H54 (cell line): ENCODE results near the gene CDC34.

Experiments
- DNase-seq: peaks from one replicate; pipeline ENCODE4 v3.0.0; 2011; ENCODE audit warnings: low spot score, mixed read lengths; ENCODE audit not compliant: insufficient read length
- FAIRE-seq: peaks from 3 replicates; lab custom pipeline; 2011; peaks lifted over from hg19 to GRCh38; lab: Jason Lieb, UNC
- POLR2A ChIP-seq: IDR thresholded peaks from 2 replicates; pipeline ENCODE4 v1.6.1; 2011; ENCODE audit warnings: low read depth, mild to moderate bottlenecking, low read length

CDC34 gene

DNA sequence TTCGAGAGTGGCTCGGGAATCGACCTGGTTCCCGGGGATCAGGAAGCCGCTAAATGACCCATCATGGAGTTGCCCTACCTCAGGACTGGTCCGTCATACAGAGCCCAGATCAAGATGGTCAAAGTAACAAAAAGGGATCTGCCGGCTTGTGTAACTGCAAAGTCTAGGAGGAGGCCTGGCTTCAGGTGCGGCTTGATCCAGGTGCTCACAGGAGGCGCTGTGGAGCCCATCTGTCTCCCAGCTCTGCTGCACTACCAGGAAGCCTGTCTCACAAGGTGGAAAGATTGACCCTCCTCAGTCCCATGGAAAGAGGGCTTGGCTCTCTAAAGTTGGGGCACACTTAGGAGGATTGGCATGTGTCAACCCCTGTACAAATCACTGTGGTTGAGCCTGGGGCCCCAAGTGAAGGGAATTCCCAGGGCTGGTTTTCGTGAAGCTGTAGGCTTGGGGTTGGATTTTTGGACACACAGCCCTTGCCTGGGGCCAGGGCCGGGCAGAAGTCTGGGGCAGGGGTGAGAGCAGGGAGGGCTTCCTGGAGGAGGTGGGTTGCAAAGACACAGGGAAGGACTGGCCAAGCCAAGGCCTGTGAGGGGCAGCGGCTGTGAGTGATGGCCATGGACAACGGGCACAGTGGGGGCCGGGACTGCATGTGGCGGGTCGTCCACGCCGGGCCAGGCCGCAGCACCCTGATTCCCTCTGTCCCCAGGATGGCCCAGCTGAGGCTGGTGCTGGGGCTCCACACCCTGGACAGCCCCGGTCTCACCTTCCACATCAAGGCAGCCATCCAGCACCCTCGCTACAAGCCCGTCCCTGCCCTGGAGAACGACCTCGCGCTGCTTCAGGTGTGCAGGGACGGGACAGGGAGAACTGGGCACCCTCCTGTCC lies 16.5 kb downstream of the CDC34 start:
- TF ChIP-seq POLR2A = no peak
- no peak for DNase-seq
- no peak for FAIRE-seq

DNA sequence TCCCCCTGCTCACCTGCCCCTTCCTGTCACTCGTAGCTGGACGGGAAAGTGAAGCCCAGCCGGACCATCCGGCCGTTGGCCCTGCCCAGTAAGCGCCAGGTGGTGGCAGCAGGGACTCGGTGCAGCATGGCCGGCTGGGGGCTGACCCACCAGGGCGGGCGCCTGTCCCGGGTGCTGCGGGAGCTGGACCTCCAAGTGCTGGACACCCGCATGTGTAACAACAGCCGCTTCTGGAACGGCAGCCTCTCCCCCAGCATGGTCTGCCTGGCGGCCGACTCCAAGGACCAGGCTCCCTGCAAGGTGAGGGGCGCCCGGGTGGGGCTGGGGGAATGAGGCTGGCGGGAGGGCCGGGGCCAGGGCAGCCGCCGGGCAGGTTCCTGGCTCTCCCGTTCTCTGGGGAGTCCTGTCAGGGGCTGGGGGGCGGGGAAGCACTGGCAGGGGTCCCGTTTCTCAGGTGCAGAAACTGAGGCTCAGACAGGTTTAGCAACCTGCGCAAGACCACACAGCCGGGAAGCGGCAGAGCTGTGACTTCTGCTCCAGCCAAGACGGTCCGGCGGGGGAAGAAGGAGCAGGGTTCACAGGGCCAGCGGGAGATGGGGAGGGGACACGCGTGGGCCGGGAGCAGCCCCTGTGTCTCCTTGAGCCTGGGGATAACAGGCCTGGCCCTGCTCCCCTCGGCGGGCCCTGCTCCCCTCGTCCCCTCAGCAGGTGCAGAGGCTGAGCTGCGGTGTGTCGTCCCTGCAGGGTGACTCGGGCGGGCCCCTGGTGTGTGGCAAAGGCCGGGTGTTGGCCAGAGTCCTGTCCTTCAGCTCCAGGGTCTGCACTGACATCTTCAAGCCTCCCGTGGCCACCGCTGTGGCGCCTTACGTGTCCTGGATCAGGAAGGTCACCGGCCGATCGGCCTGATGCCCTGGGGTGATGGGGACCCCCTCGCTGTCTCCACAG lies 17.6 kb downstream of the CDC34 start:
- no peak for TF ChIP-seq POLR2A
- FAIRE-seq (no peak), DNase-seq (no peak)

DNA sequence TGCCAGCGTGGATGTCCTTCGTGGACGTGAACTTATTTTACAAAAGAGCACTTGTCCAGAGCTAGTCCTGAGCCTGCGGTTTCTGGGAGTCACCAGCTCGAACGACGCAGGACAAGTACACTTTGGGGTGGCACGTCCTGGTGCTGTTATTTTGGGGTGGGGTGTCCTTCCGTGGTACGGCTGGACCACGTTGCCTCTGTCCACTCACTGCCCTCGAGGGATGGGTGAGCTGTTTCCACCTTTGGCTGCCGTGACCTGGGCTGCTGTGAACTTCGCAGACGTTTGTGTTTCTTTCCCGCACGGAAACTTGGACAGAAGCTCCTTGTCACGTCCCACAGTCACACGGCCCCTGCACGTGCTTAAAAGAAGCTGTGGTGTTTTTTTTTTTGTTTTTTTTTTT lies 23.3 kb downstream of the CDC34 start:
- no peak for FAIRE-seq
- no peak for DNase-seq
- no peak for TF ChIP-seq POLR2A

DNA sequence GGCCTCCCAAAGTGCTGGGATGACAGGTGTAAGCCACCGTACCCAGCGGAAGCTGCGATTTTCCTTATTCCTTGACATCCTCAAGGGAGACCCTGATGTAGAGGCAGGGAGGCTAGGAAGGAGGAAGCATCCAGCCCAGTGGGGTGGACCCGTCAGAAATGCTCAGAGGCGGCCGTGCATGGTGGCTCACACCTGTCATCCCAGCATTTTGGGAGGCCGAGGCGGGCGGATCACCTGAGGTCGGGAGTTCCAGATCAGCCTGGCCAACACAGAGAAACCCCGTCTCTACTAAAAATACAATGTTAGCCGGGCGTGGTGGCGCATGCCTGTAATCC lies 23.9 kb downstream of the CDC34 start:
- FAIRE-seq (no peak), DNase-seq (no peak)
- no peak for TF ChIP-seq POLR2A

DNA sequence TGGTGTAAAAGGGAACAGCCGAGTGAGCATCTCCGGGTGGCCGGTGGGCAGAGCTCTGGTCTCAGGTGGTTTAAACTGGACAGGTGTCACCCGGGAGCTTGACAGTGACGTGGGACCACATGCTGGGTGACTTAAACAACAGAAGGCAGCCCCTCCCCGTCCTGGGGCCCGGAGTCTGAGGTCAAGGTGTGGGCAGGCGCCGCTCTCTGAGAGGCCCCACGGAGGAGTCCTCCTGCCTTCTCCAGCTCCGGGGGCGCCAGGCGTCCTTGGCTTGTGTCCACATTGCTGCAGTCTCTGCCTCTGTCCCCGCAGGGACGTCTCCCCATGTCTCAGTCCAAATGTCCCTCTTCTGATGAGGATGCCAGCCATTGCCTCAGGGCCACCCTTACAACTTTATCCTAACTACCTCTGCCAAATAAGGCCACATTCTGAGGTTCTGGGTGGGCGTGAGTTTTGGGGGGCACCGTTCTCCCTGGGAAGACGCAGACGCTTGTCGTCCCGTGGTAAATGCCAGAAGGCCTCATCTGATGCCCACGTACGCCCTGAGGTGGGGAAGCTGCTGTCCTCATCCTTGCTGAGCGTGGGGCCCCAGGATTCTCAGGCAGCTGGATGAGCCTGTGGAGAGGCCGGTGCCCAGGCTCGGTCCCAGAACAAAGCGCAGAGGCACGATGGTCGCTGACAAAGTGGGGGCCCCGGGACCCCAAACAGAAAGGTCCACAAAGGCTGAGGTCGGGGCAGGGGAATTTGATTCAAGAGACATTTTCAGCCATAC lies 25.2 kb downstream of the CDC34 start:
- DNase-seq (no peak), FAIRE-seq (no peak)
- no peak for TF ChIP-seq POLR2A

DNA sequence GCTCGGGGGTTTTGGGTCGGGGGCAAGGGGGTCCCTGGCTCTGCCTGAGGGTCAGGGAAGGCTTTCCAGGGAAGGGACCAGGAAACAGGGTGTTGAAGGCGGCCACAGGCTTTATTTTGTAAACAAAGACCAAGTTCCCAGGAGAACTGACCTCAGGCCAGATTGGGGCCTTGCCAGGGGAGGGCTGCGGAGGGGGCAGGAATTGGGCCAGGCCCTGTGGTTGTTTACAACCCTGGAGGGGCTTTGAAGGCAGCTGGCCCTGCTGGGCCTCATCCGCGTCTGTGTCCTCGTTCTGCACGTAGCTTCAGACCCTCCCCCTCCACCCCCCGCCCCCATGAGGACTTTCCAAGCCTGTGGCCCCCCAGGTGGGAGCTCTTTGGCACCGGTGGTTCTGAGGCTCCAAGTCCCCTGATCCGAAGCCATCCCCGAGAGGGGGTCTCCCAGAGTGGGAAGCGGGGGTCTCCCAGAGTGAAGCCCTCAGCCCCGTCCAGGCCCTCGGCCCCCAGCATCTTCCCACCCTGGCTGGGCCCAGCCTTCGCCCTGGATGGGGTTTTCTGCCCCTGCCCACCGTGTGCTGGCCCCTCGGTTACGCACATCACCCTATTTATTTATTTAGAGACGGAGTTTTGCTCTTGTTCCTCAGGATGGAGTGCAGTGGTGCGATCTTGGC lies 27.3 kb downstream of the CDC34 start:
- DNase-seq = no peak
- FAIRE-seq = no peak
- TF ChIP-seq POLR2A = no peak

DNA sequence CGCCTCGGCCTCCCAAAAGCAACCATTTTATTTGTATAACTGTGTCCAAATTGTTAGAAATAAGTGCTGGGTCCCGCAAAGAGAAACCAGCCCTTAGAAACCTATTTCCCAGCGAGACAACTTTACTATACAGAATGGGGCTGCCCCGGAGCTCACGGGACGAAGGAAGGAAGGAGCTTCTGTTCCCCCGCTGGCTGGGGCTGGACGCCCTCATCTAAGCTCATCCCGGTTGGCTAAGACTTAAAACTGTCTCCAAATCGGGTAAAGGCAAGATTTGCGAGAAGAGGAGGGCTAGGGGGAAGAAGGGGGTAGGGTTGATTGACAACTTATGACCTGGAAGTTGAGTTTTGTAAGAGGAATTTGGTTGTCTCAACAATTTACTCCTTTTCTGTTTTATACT lies 28.6 kb downstream of the CDC34 start:
- FAIRE-seq (no peak), DNase-seq (no peak)
- no peak for TF ChIP-seq POLR2A

DNA sequence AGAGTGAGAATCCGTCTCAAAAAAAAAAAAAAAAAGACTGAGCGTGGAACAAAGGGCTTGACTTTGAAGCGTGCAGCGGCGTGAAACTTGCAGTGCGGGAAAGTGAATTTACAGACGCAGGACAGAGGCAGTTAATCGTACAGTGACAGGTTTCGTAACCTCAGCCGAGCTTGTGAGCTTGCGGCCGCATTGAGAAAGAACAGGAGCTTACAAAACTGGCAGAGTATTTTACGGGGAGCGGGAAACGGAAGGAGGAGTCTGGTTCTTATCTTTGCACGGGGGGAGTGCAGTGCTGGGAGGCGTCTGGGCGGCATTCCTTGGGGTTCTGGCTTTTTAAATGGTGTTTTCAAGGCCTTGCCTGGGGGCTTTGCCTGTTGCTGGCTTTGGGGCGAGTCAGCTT lies 34.8 kb downstream of the CDC34 start:
- FAIRE-seq = no peak
- no peak for DNase-seq
- TF ChIP-seq POLR2A = no peak

DNA sequence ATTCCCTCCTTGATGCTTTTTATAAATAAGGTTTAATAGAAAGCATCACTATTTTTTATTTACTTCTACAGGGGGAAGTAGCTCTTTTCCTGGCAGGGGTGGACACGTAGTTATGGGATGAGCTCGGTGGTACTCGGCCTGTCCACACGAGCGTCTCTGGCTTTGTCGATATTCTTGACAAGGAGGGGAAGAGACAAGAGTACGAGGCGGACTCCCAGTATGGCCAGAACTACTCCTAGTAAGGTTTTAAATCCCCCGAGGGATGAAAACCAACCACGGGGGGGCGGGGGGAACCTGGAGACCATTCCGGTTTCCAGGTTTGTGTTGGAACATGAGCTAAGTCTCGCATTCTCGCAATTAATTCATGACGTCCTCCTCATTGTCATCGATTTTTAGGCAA lies 35.3 kb downstream of the CDC34 start:
- FAIRE-seq (no peak), DNase-seq (no peak)
- no peak for TF ChIP-seq POLR2A

DNA sequence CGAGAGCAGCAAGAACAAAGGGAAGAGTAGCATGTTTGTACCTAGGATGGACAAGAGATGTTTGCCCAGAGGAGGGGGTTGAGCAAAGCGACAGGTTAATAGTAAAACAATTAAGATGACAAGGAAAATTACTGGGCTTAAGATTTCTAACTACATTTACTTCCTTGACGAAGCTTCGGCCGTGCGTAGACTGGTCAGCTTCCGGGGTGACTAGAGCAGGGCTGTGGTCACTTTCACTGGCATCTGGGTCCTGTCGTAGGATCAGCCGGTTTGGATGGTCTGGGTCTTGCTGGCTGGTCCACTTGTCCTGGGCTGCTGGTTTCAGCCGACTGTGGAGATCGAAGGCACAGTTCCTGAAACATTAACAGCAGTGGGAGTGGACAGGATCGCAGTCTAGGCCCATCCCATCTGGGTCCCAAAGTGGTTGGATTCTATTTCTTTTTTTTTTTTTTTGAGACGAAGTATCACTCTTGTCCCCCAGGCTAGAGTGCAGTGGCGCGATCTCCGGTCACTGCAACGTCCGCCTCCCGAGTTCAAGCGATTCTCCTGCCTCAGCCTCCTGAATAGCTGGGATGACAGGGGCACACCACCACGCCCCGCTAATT lies 35.8 kb downstream of the CDC34 start:
- no peak for TF ChIP-seq POLR2A
- DNase-seq = no peak
- FAIRE-seq = no peak

DNA sequence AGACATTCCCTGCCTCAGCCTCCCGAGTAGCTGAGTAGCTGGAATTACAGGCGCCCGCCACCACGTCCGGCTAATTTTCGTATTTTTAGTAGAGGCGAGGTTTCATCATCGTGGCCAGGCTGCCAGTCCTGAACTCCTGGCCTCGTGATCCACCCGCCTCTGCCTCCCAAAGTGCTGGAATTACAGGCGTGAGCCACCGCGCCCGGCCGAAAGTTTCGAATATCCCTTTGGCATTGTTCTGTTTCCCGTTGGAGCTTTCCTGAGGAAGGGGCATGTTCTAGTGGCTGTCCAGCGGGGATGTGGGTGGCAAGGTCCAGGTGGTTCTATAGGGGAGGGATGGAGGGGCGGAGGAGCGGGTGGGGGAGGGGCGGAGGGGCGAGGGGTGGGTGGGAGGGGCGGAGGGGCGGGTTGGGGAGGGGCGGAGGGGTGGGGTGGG lies 38.7 kb downstream of the CDC34 start:
- DNase-seq = no peak
- TF ChIP-seq POLR2A = no peak
- no peak for FAIRE-seq

DNA sequence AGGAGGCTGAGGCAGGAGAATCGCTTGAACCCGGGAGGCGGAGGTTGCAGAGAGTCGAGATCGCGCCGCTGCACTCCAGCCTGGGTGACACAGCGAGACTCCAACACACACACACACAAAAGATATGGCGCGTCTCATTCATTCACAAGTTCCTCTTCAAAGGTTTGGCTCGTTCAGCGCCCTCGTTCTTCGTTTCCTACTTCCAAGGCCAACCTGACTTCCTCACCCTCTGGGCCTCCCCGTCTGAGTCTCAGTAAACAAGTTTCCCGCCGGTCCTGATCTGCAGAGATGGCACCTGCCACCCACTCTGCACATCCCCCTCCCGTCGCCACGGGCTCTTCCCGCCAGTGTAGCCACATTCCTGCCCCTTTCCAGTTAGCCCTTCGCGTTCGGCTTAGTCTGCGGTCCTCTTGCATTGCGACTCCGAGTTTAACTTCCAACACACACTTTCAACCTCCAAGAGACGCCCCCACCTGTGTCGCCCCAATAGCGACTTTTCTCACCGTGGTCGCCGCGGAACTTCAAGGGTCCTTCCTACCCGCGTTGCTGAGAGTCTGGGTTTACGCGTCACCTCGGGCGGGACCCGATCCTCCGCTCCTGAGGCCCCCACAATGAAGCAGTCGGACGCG lies 39.5 kb downstream of the CDC34 start:
- DNase-seq (no peak), FAIRE-seq (no peak)
- no peak for TF ChIP-seq POLR2A
